NCI-H2227 (cell line): ENCODE data around the gene RXRA.
"Not testable (repeated sequence)": the region's sequence is repeated elsewhere in the genome, so short reads cannot be mapped to it uniquely, and the experiment has no call there.

Experiments used
- DNase-seq: peaks from one replicate; lab custom pipeline; 2025; ENCODE audit not compliant: unreplicated experiment; lab: John Stamatoyannopoulos, UW

RXRA gene

GRCh38 chr9:134293611-134294152 is 32.6 kb upstream of the RXRA start:
- no peak for DNase-seq

GRCh38 chr9:134294153-134295071 is 31.8 kb upstream of the RXRA start:
- DNase-seq = peak; percentile 5

GRCh38 chr9:134295101-134295745 is 31.0 kb upstream of the RXRA start:
- no peak for DNase-seq

- DNase-seq = no peak
Observed at GRCh38 chr9:134295746-134296250, 30.5 kb upstream of the RXRA start.

- no peak for DNase-seq
Observed at GRCh38 chr9:134296301-134297082, 29.8 kb upstream of the RXRA start.

GRCh38 chr9:134297083-134297410 is 29.2 kb upstream of the RXRA start:
- DNase-seq = no peak

GRCh38 chr9:134297576-134297975 is 28.7 kb upstream of the RXRA start:
- no peak for DNase-seq

GRCh38 chr9:134298000-134298399 is 28.3 kb upstream of the RXRA start:
- no peak for DNase-seq

- DNase-seq = no peak
Observed at GRCh38 chr9:134299068-134299467, 27.2 kb upstream of the RXRA start.

- no peak for DNase-seq
Observed at GRCh38 chr9:134299883-134300282, 26.4 kb upstream of the RXRA start.

- no peak for DNase-seq
Observed at GRCh38 chr9:134301387-134302129, 24.7 kb upstream of the RXRA start.

GRCh38 chr9:134302130-134302817 is 24.0 kb upstream of the RXRA start:
- DNase-seq = no peak

GRCh38 chr9:134303601-134304000 is 22.7 kb upstream of the RXRA start:
- DNase-seq = no peak

GRCh38 chr9:134304261-134304660 is 22.0 kb upstream of the RXRA start:
- DNase-seq = no peak

- DNase-seq = peak; percentile 56
Observed at GRCh38 chr9:134304690-134305089, 21.6 kb upstream of the RXRA start.

- DNase-seq = no peak
Observed at GRCh38 chr9:134305533-134305932, 20.7 kb upstream of the RXRA start.

- not testable (repeated sequence) for DNase-seq
Observed at GRCh38 chr9:134306042-134306441, 20.2 kb upstream of the RXRA start.

- DNase-seq = no peak
Observed at GRCh38 chr9:134306636-134307600, 19.3 kb upstream of the RXRA start.
